IPS-18c (cell line): ENCODE results near the gene RBM38.

Source experiments
- H3K4me3 ChIP-seq: 2 replicates; pipeline ENCODE4 v1.7.0; 2013; ENCODE audit warnings: low read depth, mild to moderate bottlenecking, low read length, moderate library complexity; ENCODE audit not compliant: insufficient read depth
- H3K9me3 ChIP-seq: one replicate; pipeline ENCODE4 v1.6.1; 2013; ENCODE audit warnings: mild to moderate bottlenecking, low read length, moderate library complexity; ENCODE audit not compliant: control insufficient read depth, insufficient read depth

Gene RBM38

DNA sequence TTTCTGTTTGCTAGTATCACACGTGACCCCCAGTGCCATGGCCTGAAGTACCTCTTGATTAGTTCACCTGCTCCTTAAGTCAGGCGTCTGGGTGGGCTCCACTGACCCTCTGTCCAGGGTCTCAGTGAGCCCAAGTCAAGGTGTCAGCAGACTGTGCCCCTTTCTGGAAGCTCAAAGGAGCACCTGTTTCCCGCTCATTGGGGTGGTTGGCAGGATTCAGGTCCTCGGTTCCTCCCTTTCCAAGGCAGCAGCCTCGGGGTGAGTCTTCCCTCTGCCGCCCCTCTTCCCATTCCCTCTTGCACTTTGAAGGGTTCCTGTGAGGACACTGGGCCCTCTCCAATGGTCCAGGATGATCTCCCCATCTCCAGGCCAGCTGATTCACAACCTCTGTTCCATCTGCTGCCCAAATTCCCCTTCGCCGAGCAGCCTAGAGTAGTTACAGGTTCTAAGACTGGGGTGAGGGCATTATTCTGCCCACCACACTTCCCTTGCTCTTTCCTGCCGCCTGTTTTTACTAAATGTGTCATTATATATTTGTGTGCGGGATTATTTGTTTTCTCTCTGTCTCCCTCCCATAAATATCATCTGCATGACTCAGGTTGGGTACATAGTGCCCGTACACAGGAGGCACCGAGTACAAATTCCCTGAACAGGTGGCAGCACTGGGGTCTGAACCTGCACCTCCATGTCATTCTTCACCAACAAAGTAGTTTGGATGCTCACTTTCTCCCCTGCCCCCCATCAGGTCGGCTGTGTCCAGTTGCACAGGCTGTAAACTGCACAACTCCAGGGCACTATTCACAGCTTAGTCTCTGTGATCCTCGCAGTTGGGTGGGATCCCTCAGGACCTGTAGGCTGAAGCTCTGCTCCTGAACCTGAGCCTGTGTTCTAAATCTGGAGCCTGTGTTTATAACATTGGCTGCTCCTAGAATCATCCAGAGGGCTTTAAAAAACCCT lies 58.5 kb downstream of the RBM38 start:
- no peaks in the 10 kb centered on the region for H3K9me3 ChIP-seq
- no peak overlapping the region for H3K4me3 ChIP-seq

DNA sequence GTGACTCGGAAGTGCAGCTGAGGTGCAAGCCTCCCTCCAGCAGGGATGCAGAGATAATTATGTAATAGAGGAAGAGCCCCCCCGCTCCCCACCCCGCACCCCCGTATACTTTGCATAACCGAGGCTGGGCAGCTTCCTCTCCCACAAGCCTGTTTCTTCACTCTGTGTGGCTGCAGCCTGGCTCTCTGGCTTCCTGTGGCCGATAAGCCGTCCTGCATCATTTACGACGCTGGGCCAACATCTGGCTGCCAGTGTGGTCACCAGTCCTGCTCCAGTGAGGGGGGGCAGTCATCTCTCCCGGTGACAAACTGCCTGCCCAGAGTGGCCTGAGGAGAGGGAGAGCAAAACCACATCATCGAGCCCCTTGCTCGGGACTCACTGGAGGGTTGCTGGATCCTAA lies 59.2 kb downstream of the RBM38 start:
- Histone ChIP-seq H3K4me3 (no peak overlapping the region), H3K9me3 (peaks cover 2% of the 10 kb centered on the region)

DNA sequence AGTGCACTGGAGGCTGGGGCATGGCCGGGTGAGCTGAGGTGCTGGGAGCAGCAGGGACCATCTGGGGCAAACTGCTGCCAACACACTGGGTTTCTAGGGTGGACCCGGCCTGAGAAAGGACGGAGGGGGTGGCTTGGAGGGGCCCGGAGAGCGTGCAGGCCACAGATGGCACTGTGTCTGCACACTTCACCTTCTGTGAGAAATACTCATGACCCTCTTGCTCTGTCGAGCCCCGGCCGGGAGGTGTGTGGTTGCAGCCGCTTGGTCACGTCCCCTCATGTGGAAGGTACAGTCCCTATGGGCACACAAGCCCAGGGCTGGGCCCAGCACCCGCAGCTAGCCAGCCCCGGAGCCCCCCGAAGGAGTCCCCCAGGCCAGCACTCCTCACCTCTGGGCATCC lies 59.7 kb downstream of the RBM38 start:
- Histone ChIP-seq H3K9me3 (peaks cover 2% of the 10 kb centered on the region), H3K4me3 (no peak overlapping the region)

DNA sequence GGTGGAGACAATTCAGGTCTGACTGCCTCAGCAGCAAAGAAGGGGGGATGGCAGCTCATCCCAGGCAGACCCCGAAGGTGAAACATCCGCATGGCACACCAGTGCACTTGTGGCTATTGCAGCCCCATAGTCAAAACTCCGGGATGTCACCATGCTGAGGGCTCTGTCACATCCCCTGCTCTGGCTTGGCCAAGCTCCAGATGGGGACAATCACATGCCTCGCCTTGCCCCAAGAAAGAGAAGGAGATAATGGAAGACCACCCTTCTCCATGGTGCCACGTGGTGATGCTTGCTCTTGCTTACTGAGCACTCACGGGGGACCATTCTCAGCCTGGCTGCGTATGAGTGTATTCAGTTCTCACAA lies 60.2 kb downstream of the RBM38 start:
- H3K9me3 ChIP-seq, result peaks cover 2% of the 10 kb centered on the region
- H3K4me3 ChIP-seq, result no peak overlapping the region

DNA sequence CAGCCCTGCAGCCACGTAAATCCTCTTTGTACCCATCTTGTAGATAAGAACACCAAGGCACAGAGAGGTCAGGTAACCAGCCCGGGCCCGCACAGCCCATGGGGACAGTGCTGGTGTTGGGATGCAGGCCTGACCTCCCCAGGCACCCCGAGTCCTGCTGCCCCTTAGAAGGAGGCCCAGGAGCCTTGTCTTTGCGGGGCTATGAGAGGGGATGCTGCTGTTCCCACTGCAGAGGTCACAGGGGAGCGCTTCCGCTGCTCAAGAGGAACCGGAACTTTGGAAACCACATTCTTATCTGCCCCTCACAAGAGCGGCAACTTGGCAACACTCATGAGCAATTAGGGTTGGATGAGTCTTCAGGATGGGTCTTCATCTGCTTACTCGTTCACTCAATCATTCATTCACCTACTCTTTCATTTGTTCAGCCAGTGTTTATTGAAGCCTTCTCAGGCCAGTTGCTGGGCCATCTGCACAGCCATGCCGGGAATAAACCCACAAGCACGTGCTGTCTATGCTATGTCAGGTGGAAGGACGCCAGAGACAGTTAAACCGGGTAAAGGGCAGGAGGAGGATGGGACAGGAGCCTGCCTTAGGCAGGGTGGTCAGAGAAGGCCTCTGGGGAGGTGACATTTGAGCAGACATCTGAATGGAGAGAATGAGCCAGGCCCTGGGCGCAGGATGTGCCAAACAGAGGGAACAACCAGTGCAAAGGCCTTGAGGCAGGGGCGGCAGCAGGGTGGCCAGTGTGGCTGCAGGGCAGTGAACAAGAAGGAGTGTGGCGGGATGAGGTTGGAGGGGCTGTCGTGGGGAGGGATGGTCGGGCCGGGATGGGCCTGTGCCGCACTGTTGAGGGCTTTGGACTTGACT lies 60.8 kb downstream of the RBM38 start:
- H3K9me3 ChIP-seq, result peaks cover 2% of the 10 kb centered on the region
- H3K4me3 ChIP-seq, result no peak overlapping the region

DNA sequence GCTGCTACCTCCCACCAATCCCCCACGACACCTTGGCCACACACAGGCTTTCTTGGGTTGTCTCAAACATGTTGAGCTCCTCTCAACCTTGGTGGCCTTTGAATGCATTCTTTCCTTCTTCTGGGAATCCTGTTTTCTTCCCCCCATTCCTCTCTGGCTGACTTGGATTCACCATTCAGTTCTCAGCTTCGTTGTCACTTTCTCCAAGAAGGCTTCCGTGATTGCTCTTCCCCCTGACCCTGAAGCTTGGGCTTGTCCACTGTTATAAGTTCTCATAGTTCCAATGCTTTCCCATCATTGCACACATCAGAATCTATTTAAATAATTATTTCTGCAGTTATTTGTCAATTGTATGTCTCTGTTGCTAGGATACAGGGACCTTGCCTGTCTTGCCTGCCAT lies 64.2 kb downstream of the RBM38 start:
- Histone ChIP-seq H3K9me3 (peaks cover 4% of the 10 kb centered on the region), H3K4me3 (no peak overlapping the region)

DNA sequence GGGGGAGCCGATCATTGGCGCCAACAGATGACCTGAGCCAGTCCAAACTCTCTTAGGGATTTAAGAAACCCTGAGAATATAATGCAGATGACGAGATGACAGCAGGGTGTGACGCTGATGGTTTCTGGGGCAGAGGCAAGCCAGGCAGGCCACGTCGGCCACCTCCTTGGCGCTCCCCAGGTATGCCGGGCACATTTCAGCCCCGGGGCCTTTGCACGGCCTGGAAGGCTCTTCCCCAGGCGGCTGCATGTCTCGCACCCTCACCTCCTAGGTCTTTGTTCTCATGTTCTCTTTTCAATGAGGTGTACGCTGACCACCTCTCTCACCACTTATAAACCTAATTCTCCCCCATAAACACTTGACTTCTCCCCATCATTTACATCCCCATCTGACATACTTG lies 64.9 kb downstream of the RBM38 start:
- H3K9me3 ChIP-seq, result peaks cover 4% of the 10 kb centered on the region

DNA sequence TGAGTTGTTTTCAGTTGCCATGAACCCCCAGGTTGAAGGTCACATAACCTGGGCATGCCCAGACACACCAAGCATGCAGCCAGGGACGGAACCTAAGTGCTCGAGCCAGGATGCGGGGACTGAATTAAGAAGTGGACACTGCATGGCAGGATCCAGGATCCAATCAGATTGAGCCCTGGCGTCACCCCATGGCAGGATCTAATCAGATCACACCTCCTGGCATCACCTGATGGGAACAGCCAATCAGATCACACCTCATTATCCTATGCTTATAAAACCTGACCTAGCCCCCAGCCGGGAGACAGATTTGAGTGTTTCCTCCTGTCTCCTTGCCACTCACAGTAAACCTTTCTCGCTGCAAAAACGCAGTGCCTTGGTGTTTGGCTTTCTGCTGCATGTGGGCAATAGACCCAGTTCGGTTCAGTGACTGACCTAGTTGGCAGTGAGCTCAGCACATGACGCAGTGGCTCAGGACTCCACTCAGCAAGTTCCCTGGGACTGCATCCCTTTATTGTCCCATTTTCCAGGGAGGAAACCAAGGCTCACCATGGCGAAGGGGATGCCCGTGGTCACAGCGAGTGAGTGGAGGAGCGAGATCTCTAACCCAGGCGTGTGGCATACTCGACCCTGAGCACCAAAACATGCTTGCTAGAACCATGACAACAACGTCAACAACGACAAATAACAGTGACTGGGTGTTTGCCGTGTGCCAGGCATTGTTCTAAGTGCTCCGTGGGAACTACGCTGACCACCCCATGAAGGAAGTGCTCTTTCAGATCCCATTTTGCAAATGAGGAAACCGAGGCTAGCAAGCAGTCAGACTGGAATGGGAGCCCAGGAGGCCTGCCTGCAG lies 66.3 kb downstream of the RBM38 start:
- H3K4me3 ChIP-seq, result peak overlapping the region; percentile 15; the same call in 1 of the 2 replicates
- peaks cover 4% of the 10 kb centered on the region for H3K9me3 ChIP-seq

More for the DNA sequence above, 64.9 kb downstream of the RBM38 start:
- H3K4me3 ChIP-seq, result no peak overlapping the region

DNA sequence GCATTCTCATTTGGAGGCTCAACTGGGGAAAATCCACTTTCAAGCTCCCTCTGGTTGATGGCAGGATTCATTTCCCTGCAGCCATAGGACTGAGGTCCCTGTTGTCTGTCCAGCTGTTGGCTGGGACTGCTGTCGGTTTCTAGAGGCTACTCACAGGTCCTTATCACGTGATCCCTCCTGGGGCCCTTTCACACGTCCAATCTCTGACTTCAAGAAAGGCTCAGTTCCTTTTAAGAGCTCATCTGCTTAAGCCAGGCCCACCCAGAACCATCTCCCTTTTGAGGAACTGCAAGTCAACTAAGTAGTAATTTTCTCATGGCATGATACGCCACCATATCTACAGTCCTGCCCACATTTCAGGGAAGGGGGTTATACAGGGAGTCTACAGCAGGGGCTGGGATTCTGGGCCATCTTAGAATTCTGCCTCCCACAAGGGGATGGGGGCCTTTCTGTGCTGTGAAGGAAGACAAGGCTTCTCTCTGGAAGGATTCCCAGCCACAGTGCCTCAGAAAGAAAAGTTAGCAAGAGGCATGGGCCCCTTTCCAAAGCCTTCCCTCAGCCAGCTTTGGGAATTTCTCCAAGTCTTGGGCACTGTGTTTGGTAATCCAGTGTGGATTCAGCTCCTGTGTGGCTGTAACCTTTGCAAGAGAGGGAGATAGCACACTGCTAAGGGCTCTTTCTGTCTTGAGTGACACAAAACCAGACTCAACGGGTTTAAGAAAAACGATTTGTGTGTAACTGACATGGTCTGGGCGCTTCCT lies 67.4 kb downstream of the RBM38 start:
- H3K9me3 ChIP-seq, result peaks cover 4% of the 10 kb centered on the region
- no peak overlapping the region for H3K4me3 ChIP-seq
